ENCODE results near the gene PPIL1.

PPIL1 gene

DNA sequence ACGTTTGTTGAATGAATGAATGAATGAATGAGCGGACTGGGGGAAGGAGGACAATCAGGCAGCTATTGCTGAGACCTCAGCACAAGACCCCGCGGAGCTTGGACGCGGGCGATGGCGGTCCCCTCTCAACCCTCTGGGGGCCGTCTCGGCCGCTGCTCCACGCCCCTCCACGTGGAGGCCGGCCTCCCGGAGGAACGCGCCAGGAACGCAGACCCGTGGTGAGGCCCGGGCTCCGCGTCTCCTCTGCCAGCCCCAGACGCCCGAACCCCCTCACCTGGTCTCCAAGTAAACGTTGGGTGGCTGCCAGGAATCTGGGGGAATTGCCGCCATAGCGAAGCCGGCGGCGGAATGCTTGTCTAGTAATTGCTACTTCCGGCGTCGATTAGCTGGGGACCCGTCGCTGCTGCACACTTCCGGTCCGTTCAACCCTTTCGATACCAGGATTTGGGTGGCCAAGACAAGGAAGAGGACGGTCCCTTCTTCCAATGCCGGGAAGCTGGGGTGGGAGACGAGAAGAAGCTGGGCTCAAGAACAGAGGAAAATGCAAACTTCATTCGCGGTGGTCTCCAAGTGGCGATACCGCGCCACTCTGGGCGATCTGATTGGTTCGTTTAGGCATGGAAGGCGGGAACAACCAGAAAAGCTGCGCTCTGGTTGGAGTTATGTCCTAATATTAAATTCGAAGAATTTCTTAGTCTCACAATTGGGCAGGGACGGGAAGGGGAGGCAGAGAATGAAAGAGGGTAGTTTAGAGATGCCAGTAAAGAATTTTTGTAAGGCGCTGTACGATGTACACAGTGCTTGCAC, at the start of gene PPIL1:
TSS of gene PPIL1 (minus strand) at position 361 of the 807 bp plus-strand sequence. CDS start at position 330, 31 bp downstream.
- TF ChIP-seq, protein P1, sequence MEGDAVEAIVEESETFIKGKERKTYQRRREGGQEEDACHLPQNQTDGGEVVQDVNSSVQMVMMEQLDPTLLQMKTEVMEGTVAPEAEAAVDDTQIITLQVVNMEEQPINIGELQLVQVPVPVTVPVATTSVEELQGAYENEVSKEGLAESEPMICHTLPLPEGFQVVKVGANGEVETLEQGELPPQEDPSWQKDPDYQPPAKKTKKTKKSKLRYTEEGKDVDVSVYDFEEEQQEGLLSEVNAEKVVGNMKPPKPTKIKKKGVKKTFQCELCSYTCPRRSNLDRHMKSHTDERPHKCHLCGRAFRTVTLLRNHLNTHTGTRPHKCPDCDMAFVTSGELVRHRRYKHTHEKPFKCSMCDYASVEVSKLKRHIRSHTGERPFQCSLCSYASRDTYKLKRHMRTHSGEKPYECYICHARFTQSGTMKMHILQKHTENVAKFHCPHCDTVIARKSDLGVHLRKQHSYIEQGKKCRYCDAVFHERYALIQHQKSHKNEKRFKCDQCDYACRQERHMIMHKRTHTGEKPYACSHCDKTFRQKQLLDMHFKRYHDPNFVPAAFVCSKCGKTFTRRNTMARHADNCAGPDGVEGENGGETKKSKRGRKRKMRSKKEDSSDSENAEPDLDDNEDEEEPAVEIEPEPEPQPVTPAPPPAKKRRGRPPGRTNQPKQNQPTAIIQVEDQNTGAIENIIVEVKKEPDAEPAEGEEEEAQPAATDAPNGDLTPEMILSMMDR (conservative IDR thresholded peaks at IDR 0.05; ENCODE audit: control insufficient read depth, insufficient read depth, low read depth, low read length) = no peak
- peak; percentile 92 for DNase-seq (ENCODE audit: low read depth)

DNA sequence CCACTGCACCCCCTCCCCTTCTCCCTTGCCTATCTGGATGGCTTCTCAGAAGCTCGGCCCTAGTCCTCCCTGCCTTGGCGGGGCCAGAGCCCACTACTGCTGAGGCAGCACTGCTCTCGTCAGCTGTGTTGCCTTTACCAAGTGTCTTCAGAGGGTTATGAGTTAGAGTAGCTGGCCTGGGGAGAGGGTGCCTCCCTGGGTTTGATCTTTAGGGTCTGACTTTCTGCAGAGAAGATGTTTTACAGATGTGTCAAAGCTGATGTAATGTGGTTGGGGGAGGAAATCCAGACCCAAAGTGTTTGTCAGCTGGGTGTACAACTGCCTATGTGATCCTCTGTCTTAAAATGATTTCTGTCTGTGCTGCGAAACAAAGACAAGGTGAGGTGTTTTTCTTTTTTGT, 49.5 kb upstream of the PPIL1 start:
- no peak overlapping the region for H3K4me3 ChIP-seq (ENCODE audit: control insufficient read depth, low read depth, low read length)
- TF ChIP-seq, protein P1 (conservative IDR thresholded peaks at IDR 0.05; ENCODE audit: control insufficient read depth, insufficient read depth, low read depth, low read length) = no peak
- DNase-seq (ENCODE audit: low read depth) = peak; percentile 47

More for the DNA sequence above, at the start of gene PPIL1:
- peak within 1 kb of the TSS; percentile 100 for H3K4me3 ChIP-seq (ENCODE audit: control insufficient read depth, low read depth, low read length)

DNA sequence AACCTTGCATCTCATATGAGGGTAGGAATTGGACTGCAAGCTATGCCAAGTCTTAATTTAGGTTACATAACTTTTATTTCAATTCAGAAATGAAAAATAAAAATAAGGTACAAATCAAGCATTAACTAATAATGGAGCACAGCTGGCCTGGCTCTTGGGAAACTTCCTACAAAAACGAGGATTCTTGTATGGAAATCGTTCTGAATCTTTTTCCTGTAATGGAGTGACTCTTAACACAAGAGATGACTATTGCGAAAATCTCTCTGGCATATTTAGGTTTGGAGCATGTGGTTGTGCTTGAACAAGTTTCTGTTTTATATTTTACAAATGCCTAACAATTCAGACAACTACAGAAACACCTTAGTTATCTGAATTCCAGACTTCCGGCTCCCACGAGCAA, 45.9 kb upstream of the PPIL1 start:
- TF ChIP-seq, protein P1 (conservative IDR thresholded peaks at IDR 0.05; ENCODE audit: control insufficient read depth, insufficient read depth, low read depth, low read length) = no peak
- no peak overlapping the region for H3K4me3 ChIP-seq (ENCODE audit: control insufficient read depth, low read depth, low read length)
- DNase-seq (ENCODE audit: low read depth) = peak; percentile 68

DNA sequence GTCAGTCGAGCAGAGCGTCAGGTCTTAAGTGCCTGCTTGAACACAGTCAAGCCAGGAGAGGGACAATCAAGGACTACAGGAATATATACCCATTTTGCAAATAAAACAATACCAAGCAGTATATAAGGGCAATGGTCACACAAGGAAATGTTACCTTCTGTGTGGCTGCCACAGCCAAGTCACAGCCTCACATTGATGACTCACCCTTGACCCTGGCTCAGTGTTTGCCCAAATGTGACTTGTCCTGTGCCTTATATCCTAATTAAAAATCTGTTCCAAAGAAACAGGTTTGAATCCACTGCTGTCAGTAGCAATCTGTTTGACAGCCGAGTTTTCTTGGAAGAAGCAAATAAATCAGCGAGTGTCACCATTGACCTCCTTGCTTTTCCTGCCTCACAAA, 45.4 kb upstream of the PPIL1 start:
- no peak overlapping the region for H3K4me3 ChIP-seq (ENCODE audit: control insufficient read depth, low read depth, low read length)
- DNase-seq (ENCODE audit: low read depth) = no peak
- TF ChIP-seq, protein P1 (conservative IDR thresholded peaks at IDR 0.05; ENCODE audit: control insufficient read depth, insufficient read depth, low read depth, low read length) = no peak

DNA sequence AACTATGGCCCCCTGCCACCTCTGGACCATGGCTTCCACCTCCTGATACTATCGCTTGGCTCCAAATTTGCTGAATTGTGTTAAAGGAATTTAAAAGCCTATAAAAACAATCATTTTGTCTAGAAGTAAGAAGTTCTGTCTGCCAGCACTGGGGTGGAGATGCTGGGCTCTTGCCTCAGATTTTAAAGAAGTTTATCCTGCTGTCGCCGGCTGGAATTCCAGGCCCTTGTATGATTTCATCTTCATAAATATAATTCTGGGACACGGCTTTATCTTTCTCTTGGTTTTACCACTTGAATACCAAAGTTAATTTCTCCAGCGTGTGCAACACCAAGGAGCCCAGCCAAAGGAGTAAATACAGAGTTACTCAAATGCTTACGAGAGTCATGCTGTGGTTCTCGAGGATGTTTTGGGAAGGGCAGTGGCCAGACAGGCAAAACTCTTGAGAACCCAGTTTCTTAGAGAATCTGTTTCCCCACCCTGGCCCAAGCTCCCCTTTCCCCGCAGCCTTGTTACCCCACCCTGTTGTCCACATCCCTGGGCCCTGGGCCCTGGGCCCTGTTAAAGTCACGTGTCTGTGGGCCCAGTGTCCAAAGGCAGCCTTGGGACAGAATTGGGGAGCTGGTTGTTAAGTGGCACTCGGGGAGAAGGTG, 43.1 kb upstream of the PPIL1 start:
- no peak overlapping the region for H3K4me3 ChIP-seq (ENCODE audit: control insufficient read depth, low read depth, low read length)
- TF ChIP-seq, protein P1 (conservative IDR thresholded peaks at IDR 0.05; ENCODE audit: control insufficient read depth, insufficient read depth, low read depth, low read length) = no peak
- peak; percentile 24 for DNase-seq (ENCODE audit: low read depth)

DNA sequence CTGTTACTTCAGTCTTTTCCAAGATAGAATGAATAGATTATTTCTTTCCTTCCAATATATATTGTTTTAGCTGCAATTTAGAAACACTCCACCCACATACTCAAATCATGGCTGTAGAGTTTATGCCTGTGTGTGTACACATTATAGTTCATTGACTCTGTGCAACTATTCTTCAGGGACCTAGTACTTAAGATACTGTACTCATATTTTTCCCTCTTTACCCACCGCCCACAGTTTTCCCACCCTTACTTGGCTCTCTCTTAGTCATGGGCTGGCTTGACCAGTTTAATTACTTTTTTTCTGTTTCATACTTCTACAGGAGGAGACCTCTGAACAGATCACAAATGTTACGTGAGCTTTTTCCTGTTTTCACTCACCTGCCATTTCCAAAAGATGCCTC, 41.5 kb upstream of the PPIL1 start:
- peak; percentile 29 for DNase-seq (ENCODE audit: low read depth)
- H3K4me3 ChIP-seq (ENCODE audit: control insufficient read depth, low read depth, low read length) = no peak overlapping the region
- TF ChIP-seq, protein P1 (conservative IDR thresholded peaks at IDR 0.05; ENCODE audit: control insufficient read depth, insufficient read depth, low read depth, low read length) = no peak
